OCI-LY1 (cell line): ENCODE data around the gene ALPI.

Source experiments
- CTCF ChIP-seq: fragments of 200-600 bp; sonication (generic), shearing (Covaris generic); IDR thresholded peaks from 2 replicates; pipeline ENCODE4 v1.5.1; 2017; ENCODE audit warnings: mild to moderate bottlenecking, antibody characterized with exemption, low read length, moderate library complexity, mixed read lengths
- EZH2 ChIP-seq: fragments of 200-600 bp; sonication (generic), shearing (Covaris generic); IDR thresholded peaks from 2 replicates; pipeline ENCODE4 v1.8.0; 2017; ENCODE audit warnings: borderline replicate concordance, mixed run types, mild to moderate bottlenecking, antibody characterized with exemption, low read length, moderate library complexity, mixed read lengths

- TF ChIP-seq EZH2 = no peak
- no peak for TF ChIP-seq CTCF
Observed at GRCh38 chr2:232495292-232495691, 39.3 kb downstream of the ALPI start.
